ENCODE results near the gene S100A10.

- TF ChIP-seq CTCF (IDR thresholded peaks at IDR 0.05; ENCODE audit: insufficient read depth, low read length) = no peak
- TF ChIP-seq POLR2AphosphoS5 (IDR thresholded peaks at IDR 0.05; ENCODE audit: low read depth) = no peak
Measured at GRCh38 chr1:152022474-152022873, 28.8 kb upstream of the S100A10 start.
